Measurements from ENCODE around the gene COL28A1. TPM values are rescaled to one million over a fixed set of nuclear protein-coding genes. Genes with fewer than 3 reads are reported as not detected.

The COL28A1 gene
- total and polyA plus RNA-seq, 2 experiments from 2014 or later, result 0.31 to 0.70 TPM

GRCh38 chr7:7565018-7565680 is 29.5 kb upstream of the COL28A1 start (continued):
- TF ChIP-seq, protein P1, sequence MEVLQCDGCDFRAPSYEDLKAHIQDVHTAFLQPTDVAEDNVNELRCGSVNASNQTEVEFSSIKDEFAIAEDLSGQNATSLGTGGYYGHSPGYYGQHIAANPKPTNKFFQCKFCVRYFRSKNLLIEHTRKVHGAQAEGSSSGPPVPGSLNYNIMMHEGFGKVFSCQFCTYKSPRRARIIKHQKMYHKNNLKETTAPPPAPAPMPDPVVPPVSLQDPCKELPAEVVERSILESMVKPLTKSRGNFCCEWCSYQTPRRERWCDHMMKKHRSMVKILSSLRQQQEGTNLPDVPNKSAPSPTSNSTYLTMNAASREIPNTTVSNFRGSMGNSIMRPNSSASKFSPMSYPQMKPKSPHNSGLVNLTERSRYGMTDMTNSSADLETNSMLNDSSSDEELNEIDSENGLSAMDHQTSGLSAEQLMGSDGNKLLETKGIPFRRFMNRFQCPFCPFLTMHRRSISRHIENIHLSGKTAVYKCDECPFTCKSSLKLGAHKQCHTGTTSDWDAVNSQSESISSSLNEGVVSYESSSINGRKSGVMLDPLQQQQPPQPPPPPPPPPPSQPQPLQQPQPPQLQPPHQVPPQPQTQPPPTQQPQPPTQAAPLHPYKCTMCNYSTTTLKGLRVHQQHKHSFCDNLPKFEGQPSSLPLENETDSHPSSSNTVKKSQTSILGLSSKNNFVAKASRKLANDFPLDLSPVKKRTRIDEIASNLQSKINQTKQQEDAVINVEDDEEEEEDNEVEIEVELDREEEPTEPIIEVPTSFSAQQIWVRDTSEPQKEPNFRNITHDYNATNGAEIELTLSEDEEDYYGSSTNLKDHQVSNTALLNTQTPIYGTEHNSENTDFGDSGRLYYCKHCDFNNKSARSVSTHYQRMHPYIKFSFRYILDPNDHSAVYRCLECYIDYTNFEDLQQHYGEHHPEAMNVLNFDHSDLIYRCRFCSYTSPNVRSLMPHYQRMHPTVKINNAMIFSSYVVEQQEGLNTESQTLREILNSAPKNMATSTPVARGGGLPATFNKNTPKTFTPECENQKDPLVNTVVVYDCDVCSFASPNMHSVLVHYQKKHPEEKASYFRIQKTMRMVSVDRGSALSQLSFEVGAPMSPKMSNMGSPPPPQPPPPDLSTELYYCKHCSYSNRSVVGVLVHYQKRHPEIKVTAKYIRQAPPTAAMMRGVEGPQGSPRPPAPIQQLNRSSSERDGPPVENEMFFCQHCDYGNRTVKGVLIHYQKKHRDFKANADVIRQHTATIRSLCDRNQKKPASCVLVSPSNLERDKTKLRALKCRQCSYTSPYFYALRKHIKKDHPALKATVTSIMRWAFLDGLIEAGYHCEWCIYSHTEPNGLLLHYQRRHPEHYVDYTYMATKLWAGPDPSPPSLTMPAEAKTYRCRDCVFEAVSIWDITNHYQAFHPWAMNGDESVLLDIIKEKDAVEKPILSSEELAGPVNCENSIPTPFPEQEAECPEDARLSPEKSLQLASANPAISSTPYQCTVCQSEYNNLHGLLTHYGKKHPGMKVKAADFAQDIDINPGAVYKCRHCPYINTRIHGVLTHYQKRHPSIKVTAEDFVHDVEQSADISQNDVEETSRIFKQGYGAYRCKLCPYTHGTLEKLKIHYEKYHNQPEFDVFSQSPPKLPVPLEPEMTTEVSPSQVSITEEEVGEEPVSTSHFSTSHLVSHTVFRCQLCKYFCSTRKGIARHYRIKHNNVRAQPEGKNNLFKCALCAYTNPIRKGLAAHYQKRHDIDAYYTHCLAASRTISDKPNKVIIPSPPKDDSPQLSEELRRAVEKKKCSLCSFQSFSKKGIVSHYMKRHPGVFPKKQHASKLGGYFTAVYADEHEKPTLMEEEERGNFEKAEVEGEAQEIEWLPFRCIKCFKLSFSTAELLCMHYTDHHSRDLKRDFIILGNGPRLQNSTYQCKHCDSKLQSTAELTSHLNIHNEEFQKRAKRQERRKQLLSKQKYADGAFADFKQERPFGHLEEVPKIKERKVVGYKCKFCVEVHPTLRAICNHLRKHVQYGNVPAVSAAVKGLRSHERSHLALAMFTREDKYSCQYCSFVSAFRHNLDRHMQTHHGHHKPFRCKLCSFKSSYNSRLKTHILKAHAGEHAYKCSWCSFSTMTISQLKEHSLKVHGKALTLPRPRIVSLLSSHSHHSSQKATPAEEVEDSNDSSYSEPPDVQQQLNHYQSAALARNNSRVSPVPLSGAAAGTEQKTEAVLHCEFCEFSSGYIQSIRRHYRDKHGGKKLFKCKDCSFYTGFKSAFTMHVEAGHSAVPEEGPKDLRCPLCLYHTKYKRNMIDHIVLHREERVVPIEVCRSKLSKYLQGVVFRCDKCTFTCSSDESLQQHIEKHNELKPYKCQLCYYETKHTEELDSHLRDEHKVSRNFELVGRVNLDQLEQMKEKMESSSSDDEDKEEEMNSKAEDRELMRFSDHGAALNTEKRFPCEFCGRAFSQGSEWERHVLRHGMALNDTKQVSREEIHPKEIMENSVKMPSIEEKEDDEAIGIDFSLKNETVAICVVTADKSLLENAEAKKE (CRISPR knock-in tag; IDR thresholded peaks at IDR 0.05), result no peak
- TF ChIP-seq EZH2phosphoT487 (IDR thresholded peaks at IDR 0.05; ENCODE audit: unreplicated experiment) (no peak), EZH2 (IDR thresholded peaks at IDR 0.05; ENCODE audit: low read depth, unreplicated experiment) (no peak), CREB1 (CRISPR knock-in tag; IDR thresholded peaks at IDR 0.05; ENCODE audit: low read depth) (no peak)

DNA sequence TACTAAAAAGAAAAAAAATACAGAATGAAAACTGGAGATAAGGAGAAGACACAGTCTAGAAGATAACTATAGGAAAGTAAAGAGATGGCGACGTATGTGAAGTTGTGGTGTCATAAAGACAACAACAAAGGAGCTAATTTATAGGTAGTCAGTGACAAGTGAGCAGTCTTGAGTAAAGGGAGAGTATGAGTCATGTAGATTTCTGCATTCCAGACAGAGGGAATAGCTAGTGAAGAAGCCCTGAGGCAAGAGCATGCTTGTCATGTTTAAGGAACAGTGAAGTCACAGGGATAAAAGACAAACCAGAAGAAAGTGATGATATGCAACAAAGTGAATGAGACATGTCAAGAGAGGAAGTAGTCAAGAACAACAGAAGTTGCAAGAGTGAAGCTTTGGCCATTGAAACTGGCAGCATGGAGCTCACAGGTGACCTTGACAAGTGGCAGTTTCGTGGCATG is 28.7 kb upstream of the COL28A1 start:
- DNase-seq (ENCODE audit: low spot score) (no peak), ATAC-seq (no peak)
- Mint-ChIP-seq H3K9me3 (no peaks in the 10 kb centered on the region; the same call in 2 of the 3 replicates), H3K4me1 (peaks cover 14% of the 10 kb centered on the region; the same call in 2 of the 3 replicates), H3K36me3 (ENCODE audit: low read depth) (peaks cover 15% of the 10 kb centered on the region), H3K4me3 (no peak overlapping the region), H3K27ac (no peak overlapping the region), H3K27me3 (ENCODE audit: insufficient read depth, low read depth, poor library complexity) (no peaks in the 10 kb centered on the region)
- H3K36me3 ChIP-seq (ENCODE audit: insufficient read depth), result no peaks in the 10 kb centered on the region
- H3K9me2 ChIP-seq (ENCODE audit: insufficient read depth), result peaks cover 8% of the 10 kb centered on the region; the same call in 1 of the 2 replicates
- peaks cover 7% of the 10 kb centered on the region; the same call in 1 of the 2 replicates for H4K20me1 ChIP-seq (replicated peaks; ENCODE audit: insufficient read depth)
- no peak overlapping the region for H3K4me3 ChIP-seq
- no peak overlapping the region for H2AFZ ChIP-seq
- peaks cover 4% of the 10 kb centered on the region; the same call in 1 of the 2 replicates for H3F3A ChIP-seq (replicated peaks; ENCODE audit: low read depth)
- no peaks in the 10 kb centered on the region for H3K27me3 ChIP-seq (ENCODE audit: insufficient read depth)
- no peak overlapping the region for H3K27ac ChIP-seq (ENCODE audit: low read depth)
- H3K79me2 ChIP-seq (replicated peaks; ENCODE audit: insufficient read depth), result peaks cover 20% of the 10 kb centered on the region
- H3K4me2 ChIP-seq, result no peak overlapping the region
- H3K4me1 ChIP-seq (ENCODE audit: insufficient read depth), result peaks cover 22% of the 10 kb centered on the region
- TF ChIP-seq EZH2 (IDR thresholded peaks at IDR 0.05; ENCODE audit: low read depth, unreplicated experiment), result no peak
- TF ChIP-seq, protein P1 (CRISPR knock-in tag; IDR thresholded peaks at IDR 0.05), result no peak
- TF ChIP-seq CTCF (conservative IDR thresholded peaks at IDR 0.05; ENCODE audit: low read depth in 2 of 2), result no peak
- no peak for TF ChIP-seq JUNB (IDR thresholded peaks at IDR 0.05; ENCODE audit: unreplicated experiment)
- no peak for TF ChIP-seq EZH2phosphoT487 (IDR thresholded peaks at IDR 0.05; ENCODE audit: unreplicated experiment)
